A673 (cell line): Measurements from ENCODE around the gene PEX26. TPM values are rescaled to one million over a fixed set of nuclear protein-coding genes. Genes with fewer than 3 reads are reported as not detected.
"Not testable (repeated sequence)": the region's sequence is repeated elsewhere in the genome, so short reads cannot be mapped to it uniquely, and the experiment has no call there.

Experiments used
- BruUV-seq: library from RNA; stranded (reverse); fragments of 400-500 nt; replicated peaks from 2 replicates; lab custom pipeline; 2021; lab: Mats Ljungman, UMichigan
- CTCF ChIA-PET: fragments of 300-600 bp; sonication (Branson Sonifier 250); formaldehyde crosslinking; loops from one replicate; lab custom pipeline; 2022; ENCODE audit warnings: antibody characterized with exemption; lab: Charles Lee
- POLR2A ChIA-PET: fragments of 300-600 bp; sonication (Branson Sonifier 250); formaldehyde crosslinking; loops from one replicate; lab custom pipeline; 2022; ENCODE audit warnings: antibody characterized with exemption; ENCODE audit not compliant: low non-redundant PET; lab: Charles Lee
- DNase-seq: peaks from one replicate; pipeline ENCODE4 v3.0.0-alpha.2; 2015; ENCODE audit warnings: low spot score
- H3K27ac ChIP-seq: fragments of 200-600 bp; sonication (generic); 2 replicates; pipeline ENCODE4 v1.5.1; 2016; ENCODE audit warnings: mixed run types, low read depth, mild to moderate bottlenecking, mixed read lengths, antibody characterized with exemption, low read length; ENCODE audit not compliant: poor library complexity, severe bottlenecking
- H3K27me3 ChIP-seq: fragments of 200-600 bp; sonication (generic); replicated peaks from 2 replicates; pipeline ENCODE4 v1.6.1; 2017; ENCODE audit warnings: mixed run types, low read depth, mild to moderate bottlenecking, mixed read lengths, antibody characterized with exemption, low read length; ENCODE audit not compliant: insufficient read depth, poor library complexity
- H3K36me3 ChIP-seq: fragments of 200-600 bp; sonication (generic); 2 replicates; pipeline ENCODE4 v1.6.1; 2016; ENCODE audit warnings: mixed run types, mild to moderate bottlenecking, mixed read lengths, antibody characterized with exemption, low read length; ENCODE audit not compliant: insufficient read depth, poor library complexity, severe bottlenecking
- H3K4me1 ChIP-seq: fragments of 200-600 bp; sonication (generic); 2 replicates; pipeline ENCODE4 v1.6.1; 2017; ENCODE audit warnings: mixed run types, mild to moderate bottlenecking, mixed read lengths, antibody characterized with exemption, low read length; ENCODE audit not compliant: insufficient read depth, poor library complexity, severe bottlenecking
- H3K4me3 ChIP-seq: fragments of 200-600 bp; sonication (generic); 2 replicates; pipeline ENCODE4 v1.5.1; 2016; ENCODE audit warnings: low read depth, mixed run types, mild to moderate bottlenecking, mixed read lengths, low read length; ENCODE audit not compliant: poor library complexity, severe bottlenecking
- H3K9me3 ChIP-seq: fragments of 200-600 bp; sonication (generic); 2 replicates; pipeline ENCODE4 v1.6.1; 2016; ENCODE audit warnings: mixed run types, low read depth, mild to moderate bottlenecking, mixed read lengths, antibody characterized with exemption, low read length; ENCODE audit not compliant: poor library complexity, severe bottlenecking
- CTCF ChIP-seq: fragments of 300-800, 200-600 bp; sonication (generic); conservative IDR thresholded peaks from 2 replicates; pipeline ENCODE4 v1.5.1; 2017; ENCODE audit warnings: low read depth, mild to moderate bottlenecking, antibody characterized with exemption, low read length, moderate library complexity, mixed read lengths
- EZH2 ChIP-seq: fragments of 200-600 bp; sonication (generic); IDR thresholded peaks from 2 replicates; pipeline ENCODE4 v1.6.1; 2017; ENCODE audit warnings: borderline replicate concordance, low read depth, mild to moderate bottlenecking, mixed read lengths, antibody characterized with exemption, low read length; ENCODE audit not compliant: poor library complexity, severe bottlenecking
- intact Hi-C: fragments of 100-400 bp; cut with micrococcal nuclease; formaldehyde crosslinking; loops from one replicate; pipeline ENCODE4 v1.10.0; 2022; ENCODE audit not compliant: unreplicated experiment
- total RNA-seq: library from RNA; stranded (reverse); gene quantifications from 2 replicates; pipeline ENCODE4 v1.2.3, GENCODE V29; 2021

The PEX26 gene
- total RNA-seq, 1 experiment from 2014 or later, result 36.9 TPM

DNA sequence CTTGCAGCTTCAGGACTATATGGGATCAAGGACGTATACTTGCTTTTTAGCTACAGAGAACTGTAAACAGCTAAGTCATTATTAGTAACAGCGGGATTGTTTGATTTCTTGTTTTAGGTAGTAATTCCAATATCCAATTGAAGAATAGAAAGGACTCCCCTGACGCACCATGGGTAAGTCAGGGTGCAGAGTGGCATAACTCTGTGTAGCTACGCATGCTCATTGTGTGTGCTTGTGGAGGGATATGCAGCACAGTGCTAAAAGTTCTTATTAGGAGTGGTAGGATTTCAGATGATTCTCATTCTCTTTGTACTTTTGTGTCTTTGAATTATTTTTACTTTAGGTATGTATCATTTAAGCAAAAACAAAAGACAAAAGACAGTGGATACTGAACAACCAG lies 7.7 kb upstream of the PEX26 start:
- no peak for TF ChIP-seq CTCF
- no peak for TF ChIP-seq EZH2
- CTCF ChIA-PET, result interaction anchor here (0.7 kb wide), 1 partner anchor 54 kb away, joined by 4 read pairs; no protein-coding TSS in a partner anchor
- intact Hi-C loops, result loop anchor here (10.0 kb wide), 1 partner anchor 515 kb away; no protein-coding TSS in a partner anchor

DNA sequence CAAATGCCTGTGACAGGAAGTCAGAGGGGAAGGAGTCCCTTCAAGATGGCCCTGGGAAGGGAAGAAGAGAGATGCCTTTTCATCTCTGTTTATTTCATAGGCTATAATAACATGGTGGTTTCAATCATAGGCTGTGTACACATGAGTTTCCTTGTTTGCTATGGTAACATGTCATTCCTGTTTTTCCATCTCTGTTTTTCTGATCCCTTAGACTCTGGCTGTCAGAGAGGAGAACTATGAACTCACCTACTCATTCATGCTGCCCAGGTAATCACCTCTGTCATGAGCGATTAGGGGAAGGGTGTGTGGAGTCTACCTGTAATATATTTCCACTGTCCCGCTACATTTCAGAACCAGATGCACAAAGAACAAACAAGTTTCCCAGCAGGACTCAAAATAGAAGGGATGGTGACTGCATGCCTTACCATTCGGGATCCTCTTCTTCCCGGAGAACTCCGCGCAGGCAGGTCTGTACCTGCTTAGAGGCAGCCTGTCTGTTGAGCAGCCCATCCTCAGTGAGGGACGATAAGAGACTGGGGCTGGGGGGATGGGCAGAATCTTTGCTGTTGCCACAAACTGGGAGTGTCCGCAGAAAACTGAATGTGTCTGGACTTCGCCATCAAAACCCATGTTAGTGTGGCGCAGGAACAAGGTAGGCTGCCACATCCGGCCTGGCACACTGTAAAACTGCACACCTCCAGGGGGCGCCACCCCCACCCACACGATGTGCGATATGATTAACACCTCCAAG lies 7.1 kb upstream of the PEX26 start:
- ChIA-PET CTCF (interaction anchor here (0.7 kb wide), 1 partner anchor 55 kb away, joined by 4 read pairs; no protein-coding TSS in a partner anchor), POLR2A (no interaction called here)
- TF ChIP-seq EZH2, result no peak
- peak; percentile 55 for TF ChIP-seq CTCF
- Histone ChIP-seq H3K27ac (no peak overlapping the region), H3K27me3 (no peaks in the 10 kb centered on the region), H3K4me1 (no peaks in the 10 kb centered on the region), H3K9me3 (no peaks in the 10 kb centered on the region), H3K36me3 (no peaks in the 10 kb centered on the region), H3K4me3 (no peak overlapping the region)
- intact Hi-C loops, result loop anchor here (10.0 kb wide), 1 partner anchor 516 kb away; no protein-coding TSS in a partner anchor
- no TSS peak for BruUV-seq
- DNase-seq, result no peak

More for the DNA sequence above, 7.7 kb upstream of the PEX26 start:
- Histone ChIP-seq H3K4me3 (no peak overlapping the region), H3K9me3 (no peaks in the 10 kb centered on the region), H3K27ac (no peak overlapping the region), H3K36me3 (no peaks in the 10 kb centered on the region), H3K27me3 (no peaks in the 10 kb centered on the region), H3K4me1 (no peaks in the 10 kb centered on the region)
- DNase-seq, result no peak
- POLR2A ChIA-PET, result no interaction called here
- BruUV-seq, result no TSS peak

DNA sequence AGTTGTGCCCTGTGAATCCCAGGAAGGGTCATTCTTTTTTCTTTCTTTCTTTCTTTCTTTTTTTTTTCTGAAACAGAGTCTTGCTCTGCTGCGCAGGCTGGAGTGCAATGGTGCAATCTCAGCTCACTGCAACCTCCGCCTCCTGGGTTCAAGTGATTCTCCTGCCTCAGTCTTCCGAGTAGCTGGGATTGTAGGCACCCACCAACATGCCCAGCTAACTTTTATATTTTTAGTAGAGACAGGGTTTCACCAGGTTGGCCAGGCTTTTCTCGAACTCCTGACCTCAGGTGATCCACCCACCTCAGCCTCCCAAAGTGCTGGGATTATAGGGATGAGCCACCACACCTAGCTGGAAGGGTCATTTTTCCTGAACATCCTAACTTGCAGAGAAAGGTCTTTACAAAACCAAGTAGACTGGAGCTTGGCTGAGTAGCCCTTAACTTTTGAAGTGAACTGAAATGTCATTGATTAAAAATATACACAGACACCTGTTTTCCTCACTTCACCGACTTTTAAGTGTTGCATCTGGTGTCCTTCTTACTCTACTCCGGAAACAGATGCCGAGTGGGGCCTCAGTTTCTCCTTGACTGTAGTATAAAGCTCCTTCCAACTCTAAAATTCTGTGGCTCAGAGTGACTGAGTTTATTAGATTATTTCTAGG lies 6.4 kb upstream of the PEX26 start:
- intact Hi-C loops, result loop anchor here (10.0 kb wide), 1 partner anchor 517 kb away; no protein-coding TSS in a partner anchor
- POLR2A ChIA-PET, H3K36me3 ChIP-seq, H3K9me3 ChIP-seq, H3K4me3 ChIP-seq, H3K27me3 ChIP-seq, BruUV-seq, DNase-seq, CTCF ChIA-PET, H3K4me1 ChIP-seq, H3K27ac ChIP-seq: not testable (repeated sequence)
